Colonic mucosa (tissue), 4 donors: ENCODE results near the gene ENTPD6. TPM values are rescaled to one million over a fixed set of nuclear protein-coding genes. Genes with fewer than 3 reads are reported as not detected.

Experiments used
- DNase-seq: peaks from one replicate; pipeline ENCODE4 v3.0.0-alpha.2; 2020
- H3K27ac ChIP-seq: fragments of 200-600 bp; one replicate; pipeline ENCODE4 v1.8.0; 2021
- H3K27me3 ChIP-seq: fragments of 200-600 bp; one replicate; pipeline ENCODE4 v1.8.0; 2021
- H3K36me3 ChIP-seq: fragments of 200-600 bp; one replicate; pipeline ENCODE4 v1.8.0; 2021
- H3K4me1 ChIP-seq: fragments of 200-600 bp; one replicate; pipeline ENCODE4 v1.8.0; 2021; ENCODE audit warnings: mild to moderate bottlenecking
- H3K4me3 ChIP-seq: fragments of 200-600 bp; one replicate; pipeline ENCODE4 v1.8.0; 2021
- H3K9ac ChIP-seq, 2 donors: one replicate each; pipeline ENCODE4 v1.7.0; 2013; ENCODE audit warnings: control low read depth in 2 of 2, low read depth in 2 of 2, low read length in 2 of 2
- H3K9me3 ChIP-seq: fragments of 200-600 bp; one replicate; pipeline ENCODE4 v1.8.0; 2021
- intact Hi-C: fragments of 100-400 bp; cut with DNase I; formaldehyde crosslinking; loops from one replicate; pipeline ENCODE4 v1.14.1; 2022
- total RNA-seq, 2 donors: library from RNA; stranded (reverse); fragmentation: NEBNext Ultra II Directional in 1 of 2; extraction: Animal tissue kit (Norgen Biotek cat#: 25700) in 1 of 2; gene quantifications; one replicate each; pipeline ENCODE4 v1.2.1, GENCODE V29; 2021
- TF ChIP-seq, protein P1 (sequence below): fragments of 200-600 bp; IDR thresholded peaks from one replicate; pipeline ENCODE4 v1.8.0; 2022; ENCODE audit warnings: antibody characterized with exemption, mild to moderate bottlenecking
- donor health status: healthy.
- donor health status: DM: no; HTN: no; CAD: no.
- donor health status: DM: no; HTN: no; CAD: no.

The ENTPD6 gene
- total RNA-seq, 2 donors from 2014 or later: 120 to 201 TPM

DNA sequence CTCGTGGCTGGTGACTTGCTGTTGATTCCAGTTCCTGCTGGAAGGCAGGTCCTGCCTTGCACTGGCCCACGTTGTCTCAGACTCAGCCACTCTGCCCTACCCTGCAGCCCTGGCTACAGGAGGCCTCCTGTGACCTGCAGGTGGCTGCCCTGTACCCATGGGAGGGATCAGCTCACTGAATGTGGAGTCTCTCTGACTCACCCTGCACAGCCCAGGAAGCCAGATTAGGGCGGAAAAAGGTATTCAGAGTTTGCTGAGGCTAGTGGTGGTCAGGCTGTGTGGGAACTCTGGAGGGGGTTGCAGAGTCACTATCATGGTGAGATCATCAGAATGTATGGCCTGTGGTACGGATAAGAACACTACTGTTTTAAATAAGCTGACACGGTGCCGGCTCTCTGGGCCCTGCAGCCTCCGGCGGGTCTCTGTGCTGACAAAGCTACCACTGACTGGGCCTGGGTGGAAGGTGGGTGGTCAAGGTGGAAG lies 27.7 kb downstream of the ENTPD6 start:
- H3K9ac ChIP-seq: no peak overlapping the region

DNA sequence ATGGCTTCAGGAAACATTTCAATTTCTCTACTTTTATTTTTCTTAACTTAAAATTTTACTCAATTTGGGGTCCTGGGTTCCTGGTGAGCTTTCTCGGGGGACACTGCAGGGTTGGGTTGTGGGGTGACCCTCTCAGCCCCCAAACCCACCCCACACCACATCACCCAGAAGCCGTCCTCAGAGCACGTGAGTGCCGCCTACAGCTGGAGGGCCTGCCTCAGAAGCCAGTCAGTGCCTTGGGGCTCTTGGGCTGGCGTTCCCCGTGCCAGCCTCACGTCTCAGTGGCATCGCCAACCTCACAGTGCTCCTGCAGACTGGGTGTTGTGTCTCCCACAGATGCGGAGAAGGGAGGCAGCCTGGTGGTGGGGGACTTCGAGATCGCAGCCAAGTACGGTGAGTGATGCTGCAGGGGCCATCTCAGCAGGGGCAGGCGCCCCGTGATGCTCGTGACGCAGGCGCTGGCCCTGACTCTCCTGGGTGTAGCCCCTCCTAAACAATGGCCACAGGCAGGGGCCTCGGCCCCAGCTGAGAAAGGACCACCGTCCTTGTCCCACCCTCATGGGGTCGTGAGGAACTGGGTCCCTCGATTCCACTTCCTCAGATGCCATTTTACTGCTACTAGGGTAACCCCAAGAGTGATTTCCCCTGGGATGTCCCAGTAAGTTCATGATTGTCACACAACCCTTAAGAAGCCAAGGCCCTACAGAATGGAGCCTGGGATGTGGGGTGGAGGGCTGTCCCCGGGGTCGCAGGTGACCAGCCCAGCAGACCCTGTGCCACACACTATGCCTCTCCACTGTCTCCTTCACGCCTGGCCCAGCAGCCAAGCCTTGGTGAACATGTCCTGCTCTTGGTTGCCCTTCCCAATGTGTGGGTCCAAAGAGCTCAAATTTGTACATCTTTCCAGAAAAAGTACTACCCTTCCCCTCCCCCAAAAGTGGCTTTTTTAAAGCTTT lies 28.5 kb downstream of the ENTPD6 start:
- Histone ChIP-seq H3K9me3 (no peaks in the 10 kb centered on the region), H3K36me3 (no peaks in the 10 kb centered on the region), H3K4me1 (no peaks in the 10 kb centered on the region), H3K4me3 (no peak overlapping the region), H3K9ac (no peak overlapping the region), H3K27ac (peak overlapping the region; percentile 36), H3K27me3 (no peaks in the 10 kb centered on the region)
- intact Hi-C loops: no loop called here
- DNase-seq: no peak
- TF ChIP-seq, protein P1, sequence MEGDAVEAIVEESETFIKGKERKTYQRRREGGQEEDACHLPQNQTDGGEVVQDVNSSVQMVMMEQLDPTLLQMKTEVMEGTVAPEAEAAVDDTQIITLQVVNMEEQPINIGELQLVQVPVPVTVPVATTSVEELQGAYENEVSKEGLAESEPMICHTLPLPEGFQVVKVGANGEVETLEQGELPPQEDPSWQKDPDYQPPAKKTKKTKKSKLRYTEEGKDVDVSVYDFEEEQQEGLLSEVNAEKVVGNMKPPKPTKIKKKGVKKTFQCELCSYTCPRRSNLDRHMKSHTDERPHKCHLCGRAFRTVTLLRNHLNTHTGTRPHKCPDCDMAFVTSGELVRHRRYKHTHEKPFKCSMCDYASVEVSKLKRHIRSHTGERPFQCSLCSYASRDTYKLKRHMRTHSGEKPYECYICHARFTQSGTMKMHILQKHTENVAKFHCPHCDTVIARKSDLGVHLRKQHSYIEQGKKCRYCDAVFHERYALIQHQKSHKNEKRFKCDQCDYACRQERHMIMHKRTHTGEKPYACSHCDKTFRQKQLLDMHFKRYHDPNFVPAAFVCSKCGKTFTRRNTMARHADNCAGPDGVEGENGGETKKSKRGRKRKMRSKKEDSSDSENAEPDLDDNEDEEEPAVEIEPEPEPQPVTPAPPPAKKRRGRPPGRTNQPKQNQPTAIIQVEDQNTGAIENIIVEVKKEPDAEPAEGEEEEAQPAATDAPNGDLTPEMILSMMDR: no peak

More for the DNA sequence above, 27.7 kb downstream of the ENTPD6 start:
- Histone ChIP-seq H3K4me3 (no peak overlapping the region), H3K27ac (peak overlapping the region; percentile 36), H3K9me3 (no peaks in the 10 kb centered on the region), H3K36me3 (peaks cover 3% of the 10 kb centered on the region), H3K27me3 (no peaks in the 10 kb centered on the region), H3K4me1 (no peaks in the 10 kb centered on the region)
- intact Hi-C loops: no loop called here
- TF ChIP-seq, protein P1: peak; percentile 16
- DNase-seq: peak; percentile 73

DNA sequence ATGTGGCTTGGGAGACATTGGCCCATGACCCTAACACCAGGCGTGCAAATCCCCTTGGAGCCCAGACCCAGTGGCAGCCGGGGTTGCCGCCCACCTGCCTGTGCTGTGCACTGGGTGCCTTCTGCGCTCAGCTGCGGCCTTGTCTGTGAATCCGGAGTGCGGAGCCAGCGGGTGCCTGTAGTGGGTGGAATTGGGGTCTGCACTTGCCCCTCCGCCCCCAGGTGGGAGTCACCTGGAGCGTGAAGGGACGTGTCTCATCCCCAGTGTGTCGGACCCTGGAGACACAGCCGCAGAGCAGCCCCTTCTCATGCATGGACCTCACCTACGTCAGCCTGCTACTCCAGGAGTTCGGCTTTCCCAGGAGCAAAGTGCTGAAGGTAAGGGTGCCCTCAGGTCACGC lies 29.4 kb downstream of the ENTPD6 start:
- Histone ChIP-seq H3K4me1 (no peaks in the 10 kb centered on the region), H3K36me3 (no peaks in the 10 kb centered on the region), H3K4me3 (no peak overlapping the region), H3K9me3 (no peaks in the 10 kb centered on the region), H3K27me3 (no peaks in the 10 kb centered on the region), H3K27ac (no peak overlapping the region), H3K9ac (no peak overlapping the region)
- no peak for DNase-seq
- TF ChIP-seq, protein P1: no peak
- intact Hi-C loops: no loop called here

DNA sequence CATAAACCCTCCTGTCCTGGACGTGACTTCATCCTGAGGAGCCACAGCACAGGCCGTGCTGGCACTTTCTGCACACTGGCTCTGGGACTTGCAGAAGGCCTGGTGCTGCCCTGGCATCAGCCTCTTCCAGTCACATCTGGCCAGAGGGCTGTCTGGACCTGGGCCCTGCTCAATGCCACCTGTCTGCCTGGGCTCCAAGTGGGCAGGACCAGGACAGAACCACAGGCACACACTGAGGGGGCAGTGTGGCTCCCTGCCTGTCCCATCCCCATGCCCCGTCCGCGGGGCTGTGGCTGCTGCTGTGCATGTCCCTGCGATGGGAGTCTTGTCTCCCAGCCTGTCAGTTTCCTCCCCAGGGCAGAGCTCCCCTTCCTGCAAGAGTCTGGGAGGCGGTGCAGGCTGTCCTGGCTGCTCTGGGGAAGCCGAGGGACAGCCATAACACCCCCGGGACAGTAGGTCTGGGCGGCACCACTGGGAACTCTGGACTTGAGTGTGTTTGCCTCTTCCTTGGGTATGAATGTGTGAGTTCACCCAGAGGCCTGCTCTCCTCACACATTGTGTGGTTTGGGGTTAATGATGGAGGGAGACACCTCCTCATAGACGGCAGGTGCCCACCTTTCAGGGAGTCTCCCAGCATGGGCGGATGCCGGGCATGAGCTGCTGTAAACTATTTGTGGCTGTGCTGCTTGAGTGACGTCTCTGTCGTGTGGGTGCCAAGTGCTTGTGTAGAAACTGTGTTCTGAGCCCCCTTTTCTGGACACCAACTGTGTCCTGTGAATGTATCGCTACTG lies 30.3 kb downstream of the ENTPD6 start:
- no peak for DNase-seq
- intact Hi-C loops: no loop called here
- H3K27ac ChIP-seq: no peak overlapping the region

More for the DNA sequence above, 30.3 kb downstream of the ENTPD6 start:
- no peak overlapping the region for H3K9ac ChIP-seq
- TF ChIP-seq, protein P1: no peak
- H3K4me1 ChIP-seq: no peaks in the 10 kb centered on the region
- no peak overlapping the region for H3K4me3 ChIP-seq
- H3K36me3 ChIP-seq: no peaks in the 10 kb centered on the region
- no peaks in the 10 kb centered on the region for H3K27me3 ChIP-seq
- H3K9me3 ChIP-seq: no peaks in the 10 kb centered on the region
